ENCODE data around the gene LASP1NB.
"Not testable (repeated sequence)": the region's sequence is repeated elsewhere in the genome, so short reads cannot be mapped to it uniquely, and the experiment has no call there.

The LASP1NB gene

DNA sequence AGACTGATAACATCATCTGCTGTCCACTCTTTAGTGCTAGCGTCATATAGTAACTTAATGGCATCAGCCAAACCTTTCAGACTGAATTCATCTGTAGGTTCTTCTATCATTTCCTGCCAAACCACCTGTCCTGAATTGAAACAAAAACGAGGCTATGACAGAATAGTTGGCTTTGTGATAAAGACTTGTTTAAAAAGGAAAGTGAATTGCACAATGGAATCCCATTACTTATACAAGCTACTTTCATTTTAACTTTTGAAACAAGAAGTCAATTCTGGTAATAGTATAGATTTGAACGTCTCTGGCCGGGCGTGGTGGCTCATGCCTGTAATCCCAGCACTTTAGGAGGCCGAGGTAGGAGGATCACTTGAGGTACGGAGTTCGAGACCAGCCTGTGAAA lies 18.2 kb downstream of the LASP1NB start:
- DNase-seq = no peak
- ATAC-seq = no peak
- Mint-ChIP-seq H3K4me3 (no peak overlapping the region), H3K36me3 (ENCODE audit: insufficient read depth) (no peaks in the 10 kb centered on the region), H3K9me3 (no peaks in the 10 kb centered on the region), H3K27me3 (ENCODE audit: low read depth) (no peaks in the 10 kb centered on the region), H3K4me1 (ENCODE audit: low read depth) (peaks cover 5% of the 10 kb centered on the region)

DNA sequence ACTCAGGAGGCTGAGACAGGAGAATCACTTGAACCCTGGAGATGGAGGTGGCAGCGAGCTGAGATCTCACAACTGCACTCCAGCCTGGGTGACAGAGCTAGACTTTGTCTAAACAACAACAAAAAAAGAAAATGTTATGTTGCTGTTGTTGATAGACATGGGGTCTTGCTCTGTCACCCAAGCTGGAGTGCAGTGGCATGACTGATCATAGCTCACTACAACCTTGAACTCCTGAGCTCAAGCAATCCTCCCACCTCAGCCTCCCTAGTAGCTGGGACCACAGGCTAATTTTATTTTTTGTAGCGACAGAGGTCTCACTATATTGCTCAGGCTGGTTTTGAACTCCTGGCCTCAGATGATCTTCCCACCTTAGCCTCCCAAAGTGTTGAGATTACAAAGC lies 21.8 kb downstream of the LASP1NB start:
- H3K36me3 Mint-ChIP-seq (ENCODE audit: insufficient read depth) = no peaks in the 10 kb centered on the region
- DNase-seq (no peak), ATAC-seq (no peak)
- H3K27me3 Mint-ChIP-seq (ENCODE audit: low read depth) = no peaks in the 10 kb centered on the region
- H3K9me3 Mint-ChIP-seq = no peaks in the 10 kb centered on the region
- H3K4me1 Mint-ChIP-seq (ENCODE audit: low read depth) = peaks cover 5% of the 10 kb centered on the region
- no peak overlapping the region for H3K4me3 Mint-ChIP-seq

DNA sequence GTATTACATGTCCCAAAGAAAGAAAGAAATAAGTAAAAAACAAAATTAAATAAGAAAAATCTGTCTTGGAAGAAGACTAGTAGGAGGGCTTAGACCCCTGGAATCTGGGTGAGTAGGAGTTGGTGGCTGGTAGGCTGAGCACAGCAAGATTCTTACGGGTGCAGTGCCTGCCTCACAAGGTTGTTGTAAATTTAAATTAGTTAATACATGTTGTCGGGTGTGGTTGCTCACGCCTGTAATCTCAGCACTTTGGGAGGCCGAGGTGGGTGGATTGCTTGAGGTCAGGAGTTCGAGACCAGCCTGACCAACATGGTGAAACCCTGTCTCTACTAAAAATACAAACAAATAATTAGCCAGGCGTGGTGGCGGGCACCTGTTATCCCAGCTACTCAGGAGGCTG lies 28.4 kb downstream of the LASP1NB start:
- H3K4me3 Mint-ChIP-seq; H3K9me3 Mint-ChIP-seq; DNase-seq; H3K4me1 Mint-ChIP-seq (ENCODE audit: low read depth); ATAC-seq; H3K36me3 Mint-ChIP-seq (ENCODE audit: insufficient read depth); H3K27me3 Mint-ChIP-seq (ENCODE audit: low read depth): not testable (repeated sequence)

DNA sequence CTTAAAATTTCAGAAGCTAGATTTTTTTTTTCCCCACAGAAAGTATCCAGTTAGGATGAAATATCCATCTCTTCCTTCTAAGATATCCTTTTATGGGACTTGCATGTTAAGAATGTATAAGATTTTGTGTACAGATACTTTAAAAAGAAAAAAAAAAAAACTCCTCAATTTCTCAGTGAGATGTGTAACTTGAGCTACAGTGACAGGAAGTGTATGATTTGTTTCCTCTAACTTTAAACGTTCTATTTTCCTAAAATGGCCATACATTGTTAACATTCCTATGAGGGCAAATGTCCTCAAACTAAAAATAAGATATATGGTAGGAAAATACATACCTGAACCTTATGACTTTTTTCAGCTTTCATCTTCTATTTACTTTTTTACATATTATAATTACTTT lies 32.9 kb downstream of the LASP1NB start:
- DNase-seq = no peak
- H3K9me3 Mint-ChIP-seq = no peaks in the 10 kb centered on the region
- H3K36me3 Mint-ChIP-seq (ENCODE audit: insufficient read depth) = no peaks in the 10 kb centered on the region
- no peak overlapping the region for H3K4me3 Mint-ChIP-seq
- H3K4me1 Mint-ChIP-seq (ENCODE audit: low read depth) = peaks cover 23% of the 10 kb centered on the region
- H3K27me3 Mint-ChIP-seq (ENCODE audit: low read depth) = no peaks in the 10 kb centered on the region
- no peak for ATAC-seq

DNA sequence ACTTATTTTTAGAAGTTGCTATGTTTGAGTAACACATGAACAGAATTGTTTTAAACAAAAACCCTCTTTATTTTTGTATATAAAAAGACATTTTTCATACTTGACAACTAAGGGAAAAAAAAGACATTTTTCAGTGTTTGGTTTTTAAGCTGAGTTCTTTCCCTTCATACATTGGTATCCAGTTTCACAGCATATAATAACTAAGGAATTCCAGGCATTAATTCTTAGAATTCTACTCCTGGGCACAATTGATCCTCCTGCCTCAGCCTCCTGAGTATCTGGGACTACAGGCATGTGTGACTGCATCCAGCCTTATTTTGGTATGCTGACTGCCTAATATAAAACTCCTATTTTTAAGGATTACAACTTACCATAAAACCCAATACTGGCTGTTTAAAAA lies 33.3 kb downstream of the LASP1NB start:
- ATAC-seq = no peak
- no peak overlapping the region for H3K4me3 Mint-ChIP-seq
- DNase-seq = no peak
- peaks cover 23% of the 10 kb centered on the region for H3K4me1 Mint-ChIP-seq (ENCODE audit: low read depth)
- H3K27me3 Mint-ChIP-seq (ENCODE audit: low read depth) = no peaks in the 10 kb centered on the region
- no peaks in the 10 kb centered on the region for H3K9me3 Mint-ChIP-seq
- H3K36me3 Mint-ChIP-seq (ENCODE audit: insufficient read depth) = no peaks in the 10 kb centered on the region

DNA sequence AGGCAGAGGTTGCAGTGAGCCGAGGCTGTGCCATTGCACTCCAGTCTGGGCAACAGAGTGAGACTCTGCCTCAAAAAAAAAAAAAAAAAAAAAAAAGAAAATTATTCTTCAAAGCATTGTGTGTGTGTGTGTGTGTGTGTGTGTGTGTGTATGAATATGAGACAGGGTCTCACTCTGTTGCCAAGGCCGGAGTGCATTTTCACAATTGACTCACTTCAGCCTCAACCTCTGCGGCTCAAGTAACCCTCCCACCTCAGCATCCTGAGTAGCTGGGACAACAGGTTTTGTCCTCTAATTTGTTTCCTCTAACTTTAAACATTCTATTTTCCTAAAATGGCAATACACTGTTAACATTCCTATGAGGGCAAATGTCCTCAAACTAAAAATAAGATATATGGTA lies 34.1 kb downstream of the LASP1NB start:
- H3K4me3 Mint-ChIP-seq = no peak overlapping the region
- no peaks in the 10 kb centered on the region for H3K27me3 Mint-ChIP-seq (ENCODE audit: low read depth)
- no peaks in the 10 kb centered on the region for H3K9me3 Mint-ChIP-seq
- ATAC-seq = no peak
- peaks cover 23% of the 10 kb centered on the region for H3K4me1 Mint-ChIP-seq (ENCODE audit: low read depth)
- DNase-seq = no peak
- no peaks in the 10 kb centered on the region for H3K36me3 Mint-ChIP-seq (ENCODE audit: insufficient read depth)

DNA sequence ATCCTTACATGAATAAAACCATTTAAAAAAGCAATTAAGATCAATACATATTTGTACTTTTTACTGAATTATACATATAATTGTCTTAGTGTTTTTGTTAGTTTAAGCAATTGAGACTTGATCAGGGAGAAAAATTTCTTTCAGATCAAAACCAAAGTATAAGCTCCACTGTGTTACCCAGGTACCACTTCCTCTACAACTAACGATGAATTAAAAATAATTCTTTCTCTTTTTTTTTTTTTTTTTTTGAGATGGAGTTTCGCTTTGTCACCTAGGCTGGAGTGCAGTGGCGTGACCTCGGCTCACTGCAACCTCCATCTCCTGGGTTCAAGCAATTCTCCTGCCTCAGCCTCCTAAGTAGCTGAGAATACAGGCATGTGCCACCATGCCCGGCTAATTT lies 35.0 kb downstream of the LASP1NB start:
- no peaks in the 10 kb centered on the region for H3K9me3 Mint-ChIP-seq
- DNase-seq = no peak
- ATAC-seq = peak in 1 of 2 donors; percentile 14
- peaks cover 23% of the 10 kb centered on the region for H3K4me1 Mint-ChIP-seq (ENCODE audit: low read depth)
- no peaks in the 10 kb centered on the region for H3K36me3 Mint-ChIP-seq (ENCODE audit: insufficient read depth)
- H3K27me3 Mint-ChIP-seq (ENCODE audit: low read depth) = no peaks in the 10 kb centered on the region
- H3K4me3 Mint-ChIP-seq = peak overlapping the region; percentile 21

DNA sequence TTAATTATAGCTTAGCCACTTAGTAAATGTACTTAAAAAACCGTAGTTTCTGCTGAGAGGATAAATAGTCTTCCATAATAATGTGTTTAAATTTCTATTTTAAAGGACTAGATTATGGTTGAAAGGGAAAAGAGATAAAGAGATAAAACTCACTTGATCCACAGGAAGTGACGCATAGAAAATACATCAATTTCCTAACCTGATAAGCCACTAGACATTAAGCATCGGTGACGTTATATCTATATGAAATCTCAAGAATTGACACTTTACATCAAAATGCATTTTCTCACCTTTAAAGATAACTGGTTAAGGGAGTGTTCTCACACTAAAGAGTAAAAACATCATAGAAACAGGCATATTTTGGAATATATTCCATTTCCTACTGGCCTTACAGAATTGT lies 36.0 kb downstream of the LASP1NB start:
- H3K4me1 Mint-ChIP-seq (ENCODE audit: low read depth) = peaks cover 23% of the 10 kb centered on the region
- no peaks in the 10 kb centered on the region for H3K9me3 Mint-ChIP-seq
- no peak for DNase-seq
- H3K36me3 Mint-ChIP-seq (ENCODE audit: insufficient read depth) = no peaks in the 10 kb centered on the region
- ATAC-seq = no peak
- no peaks in the 10 kb centered on the region for H3K27me3 Mint-ChIP-seq (ENCODE audit: low read depth)
- H3K4me3 Mint-ChIP-seq = peak overlapping the region; percentile 1

DNA sequence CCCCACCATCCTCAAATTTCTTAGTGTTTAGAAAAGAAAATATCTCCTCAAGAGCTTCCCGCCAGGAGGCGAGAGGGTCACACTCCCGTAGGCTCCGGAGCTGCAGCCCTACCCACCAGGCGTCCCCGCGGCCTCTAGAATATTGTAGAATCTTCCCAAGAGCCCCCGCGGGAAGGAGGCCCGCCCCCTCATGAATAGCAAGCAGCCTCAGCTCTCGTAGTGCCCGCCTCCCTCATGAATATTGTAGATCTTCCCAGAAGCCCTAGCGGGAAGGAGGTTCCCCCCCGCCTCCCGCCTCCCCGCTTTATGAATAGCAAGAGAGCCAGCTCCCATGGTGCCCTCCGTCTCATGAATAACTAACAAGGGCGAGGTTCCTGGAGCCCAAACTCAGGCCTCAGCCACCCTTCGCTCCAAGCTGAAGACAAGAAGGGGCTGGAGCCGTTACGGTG lies 41.9 kb downstream of the LASP1NB start, which contains the start of gene FBXO47:
Gene FBXO47, minus strand, starts transcription at position 114 of the 449 bp plus-strand sequence. CDS start 4,378 bp downstream, outside the sequence.
- Mint-ChIP-seq H3K9me3 (no peaks in the 10 kb centered on the region), H3K36me3 (ENCODE audit: insufficient read depth) (no peaks in the 10 kb centered on the region), H3K4me3 (peak within 1 kb of the TSS; percentile 75), H3K27me3 (ENCODE audit: low read depth) (no peaks in the 10 kb centered on the region), H3K4me1 (ENCODE audit: low read depth) (peaks cover 12% of the 10 kb centered on the region)
- DNase-seq (peak; percentile 75), ATAC-seq (peak; percentile 98)

DNA sequence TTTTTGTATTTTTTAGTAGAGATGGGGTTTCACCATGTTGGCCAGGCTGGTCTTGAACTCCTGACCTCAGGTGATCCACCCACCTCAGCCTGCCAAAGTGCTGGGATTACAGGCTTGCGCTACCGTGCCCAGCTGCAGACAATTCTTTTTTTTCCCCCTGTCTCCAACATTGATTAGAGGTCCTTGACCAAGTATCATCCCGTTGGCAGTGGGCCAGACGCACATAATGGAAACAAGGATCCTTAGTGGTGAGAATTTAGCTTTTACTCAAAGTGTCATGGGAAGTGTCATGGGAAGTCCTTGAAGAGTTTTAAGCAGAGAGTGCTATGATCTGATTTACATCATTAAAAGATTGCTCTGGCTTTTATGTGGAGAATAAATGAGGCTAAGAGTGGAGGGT lies 43.9 kb downstream of the LASP1NB start:
- peaks cover 12% of the 10 kb centered on the region for H3K4me1 Mint-ChIP-seq (ENCODE audit: low read depth)
- H3K4me3 Mint-ChIP-seq = no peak overlapping the region

DNA sequence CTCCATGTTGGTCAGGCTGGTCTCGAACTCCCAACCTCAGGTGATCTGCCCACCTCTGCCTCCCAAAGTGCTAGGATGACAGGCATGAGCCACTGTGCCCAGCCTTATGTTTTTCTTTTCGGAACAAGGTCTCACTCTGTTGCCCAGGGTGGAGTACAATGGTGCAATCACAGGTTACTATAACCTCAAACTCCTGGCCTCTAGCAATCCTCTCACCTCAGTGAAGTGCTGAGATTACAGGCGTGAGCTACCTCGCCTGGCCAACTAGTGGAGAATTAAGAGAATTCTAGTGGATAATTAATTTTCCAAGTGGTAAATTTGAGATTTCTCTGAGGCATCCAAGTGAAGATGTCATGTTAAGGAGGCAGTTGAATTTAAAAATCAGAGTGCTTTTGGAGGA lies 44.7 kb downstream of the LASP1NB start:
- Mint-ChIP-seq H3K27me3 (ENCODE audit: low read depth) (no peaks in the 10 kb centered on the region), H3K4me3 (no peak overlapping the region), H3K36me3 (ENCODE audit: insufficient read depth) (no peaks in the 10 kb centered on the region), H3K9me3 (no peaks in the 10 kb centered on the region), H3K4me1 (ENCODE audit: low read depth) (peaks cover 12% of the 10 kb centered on the region)
- ATAC-seq (no peak), DNase-seq (no peak)

More for the DNA sequence above, 43.9 kb downstream of the LASP1NB start:
- no peak for ATAC-seq
- Mint-ChIP-seq H3K9me3 (no peaks in the 10 kb centered on the region), H3K27me3 (ENCODE audit: low read depth) (no peaks in the 10 kb centered on the region), H3K36me3 (ENCODE audit: insufficient read depth) (no peaks in the 10 kb centered on the region)
- no peak for DNase-seq

DNA sequence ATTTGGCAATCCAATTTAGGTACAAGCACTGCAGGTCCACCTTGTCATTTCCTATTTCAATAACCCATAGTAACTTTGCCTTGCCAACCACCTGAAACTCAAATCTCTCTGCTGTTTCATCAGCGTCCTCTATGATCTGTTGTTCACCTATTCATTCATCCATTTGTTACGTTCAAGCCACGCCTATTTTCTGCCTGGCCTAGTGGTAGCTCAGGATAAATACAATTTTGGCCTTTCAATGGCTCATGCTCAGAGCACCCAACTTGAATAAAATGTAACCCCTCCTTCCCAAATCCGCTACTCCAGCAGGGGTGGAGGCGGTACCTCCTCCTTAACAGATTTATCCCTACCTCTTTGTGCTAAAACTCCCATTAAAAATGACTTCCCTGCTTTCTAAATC lies 45.4 kb downstream of the LASP1NB start:
- ATAC-seq = no peak
- H3K9me3 Mint-ChIP-seq = no peaks in the 10 kb centered on the region
- H3K27me3 Mint-ChIP-seq (ENCODE audit: low read depth) = no peaks in the 10 kb centered on the region
- no peak for DNase-seq
- H3K36me3 Mint-ChIP-seq (ENCODE audit: insufficient read depth) = no peaks in the 10 kb centered on the region
- no peak overlapping the region for H3K4me3 Mint-ChIP-seq
- peaks cover 14% of the 10 kb centered on the region for H3K4me1 Mint-ChIP-seq (ENCODE audit: low read depth)

DNA sequence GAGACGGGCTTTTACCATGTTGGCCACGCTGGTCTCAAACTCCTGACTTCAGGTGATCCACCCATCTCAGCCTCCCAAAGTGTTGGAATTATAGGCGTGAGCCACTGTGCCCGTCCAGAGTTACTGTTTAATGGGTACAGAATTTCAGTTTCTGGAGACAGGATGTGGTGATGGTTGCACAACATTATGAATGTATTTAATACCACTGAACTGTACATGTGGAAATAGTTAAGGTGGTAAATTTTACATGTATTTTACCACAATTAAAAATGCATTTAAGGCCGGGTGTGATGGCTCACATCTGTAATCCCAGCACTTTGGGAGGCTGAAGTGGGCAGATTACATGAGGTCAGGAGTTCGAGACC lies 50.8 kb downstream of the LASP1NB start:
- not testable (repeated sequence) for H3K9me3 Mint-ChIP-seq; DNase-seq; H3K4me3 Mint-ChIP-seq; H3K36me3 Mint-ChIP-seq (ENCODE audit: insufficient read depth); H3K4me1 Mint-ChIP-seq (ENCODE audit: low read depth); H3K27me3 Mint-ChIP-seq (ENCODE audit: low read depth)
- ATAC-seq = peak in 1 of 2 donors; percentile 46

DNA sequence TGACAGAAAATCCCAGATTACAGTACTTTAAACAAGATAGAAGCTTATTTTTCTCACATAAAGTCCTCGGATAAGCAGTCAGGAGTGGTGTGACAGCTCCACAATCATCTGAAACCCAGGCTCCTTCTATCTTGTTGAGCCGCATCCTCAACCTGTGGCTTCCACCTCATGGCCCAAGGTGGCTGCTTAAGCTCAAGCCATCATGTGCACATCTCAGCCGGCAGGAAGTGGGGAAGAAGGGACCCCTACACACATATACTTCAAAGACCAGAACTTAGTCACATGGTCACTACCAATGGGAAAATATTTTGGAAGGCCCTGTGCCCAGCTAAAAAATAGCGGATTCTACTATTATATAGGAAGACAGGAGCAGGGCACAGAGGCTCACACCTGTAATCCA lies 52.8 kb downstream of the LASP1NB start:
- Mint-ChIP-seq H3K36me3 (ENCODE audit: insufficient read depth) (no peaks in the 10 kb centered on the region), H3K9me3 (no peaks in the 10 kb centered on the region), H3K4me1 (ENCODE audit: low read depth) (peaks cover 10% of the 10 kb centered on the region), H3K4me3 (no peak overlapping the region), H3K27me3 (ENCODE audit: low read depth) (no peaks in the 10 kb centered on the region)
- no peak for DNase-seq
- ATAC-seq = no peak

Measured in activated T-cell treated with anti-CD3 and anti-CD28 coated beads, Interleukin-2, amount 50 U/mL, for 4 hours (primary cell).